ENCODE results near the gene ZNF20. TPM values are rescaled to one million over a fixed set of nuclear protein-coding genes. Genes with fewer than 3 reads are reported as not detected.

Gene ZNF20
- total and polyA plus RNA-seq, 9 of the 15 experiments (the other 6 are each of a cell fraction or from before 2014, with no cell fraction given): 1.4 to 3.7 (median 3.1) TPM

GRCh38 chr19:12145348-12145747, 5.2 kb upstream of the ZNF20 start:
- in situ Hi-C loops (cut with MboI): loop anchor here (10.0 kb wide), 1 partner anchor 351 kb away; the partner anchor contains the start of gene ZNF491
- no peak overlapping the region for H3K27ac ChIP-seq (ENCODE audit: extremely low read depth, low read depth, low read length)
- H3K4me3 ChIP-seq: no peak overlapping the region
- no peak overlapping the region for H3K4me2 ChIP-seq (ENCODE audit: insufficient read depth, low read length)
- FAIRE-seq (no peak), ATAC-seq (no peak), DNase-seq (ENCODE audit: extremely low read depth in 1 of 4, low spot score in 3 of 4) (no peak)
- H2AFZ ChIP-seq (ENCODE audit: low read depth, low read length): no peak overlapping the region
- no peaks in the 10 kb centered on the region for H4K20me1 ChIP-seq (replicated peaks; ENCODE audit: control insufficient read depth, insufficient read depth, low read length)
- no peaks in the 10 kb centered on the region for H3K36me3 ChIP-seq (ENCODE audit: control insufficient read depth, insufficient read depth, low read length)
- CTCF ChIA-PET (ENCODE audit: low intra/inter-chr PET ratio): no interaction called here
- H3K79me2 ChIP-seq (ENCODE audit: control insufficient read depth, insufficient read depth, low read length): no peaks in the 10 kb centered on the region
- no peaks in the 10 kb centered on the region; a peak in 1 of 5 replicates for H3K27me3 ChIP-seq (ENCODE audit: control insufficient read depth in 2 of 2, insufficient read depth in 2 of 2, low read length in 2 of 2)
- peaks cover 3 to 5% of the 10 kb centered on the region in 2 experiments; a peak in 3 of 5 replicates for H3K4me1 ChIP-seq (replicated peaks in 1 of 2; ENCODE audit: control insufficient read depth in 2 of 2, insufficient read depth in 2 of 2, low read length in 2 of 2)
- H3K9ac ChIP-seq (ENCODE audit: insufficient read depth in 1 of 2, low read depth in 2 of 2, low read length in 2 of 2): no peak overlapping the region
- TF ChIP-seq IRF9 (tag; IDR thresholded peaks at IDR 0.05): no peak
- no peak for TF ChIP-seq TRIM25 (IDR thresholded peaks at IDR 0.05; ENCODE audit: borderline replicate concordance)
- TF ChIP-seq, protein P1, sequence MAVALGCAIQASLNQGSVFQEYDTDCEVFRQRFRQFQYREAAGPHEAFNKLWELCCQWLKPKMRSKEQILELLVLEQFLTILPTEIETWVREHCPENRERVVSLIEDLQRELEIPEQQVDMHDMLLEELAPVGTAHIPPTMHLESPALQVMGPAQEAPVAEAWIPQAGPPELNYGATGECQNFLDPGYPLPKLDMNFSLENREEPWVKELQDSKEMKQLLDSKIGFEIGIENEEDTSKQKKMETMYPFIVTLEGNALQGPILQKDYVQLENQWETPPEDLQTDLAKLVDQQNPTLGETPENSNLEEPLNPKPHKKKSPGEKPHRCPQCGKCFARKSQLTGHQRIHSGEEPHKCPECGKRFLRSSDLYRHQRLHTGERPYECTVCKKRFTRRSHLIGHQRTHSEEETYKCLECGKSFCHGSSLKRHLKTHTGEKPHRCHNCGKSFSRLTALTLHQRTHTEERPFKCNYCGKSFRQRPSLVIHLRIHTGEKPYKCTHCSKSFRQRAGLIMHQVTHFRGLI (CRISPR knock-in tag; IDR thresholded peaks at IDR 0.05): no peak
- peak; percentile 86 for TF ChIP-seq ZNF75A (CRISPR knock-in tag; IDR thresholded peaks at IDR 0.05)
- TF ChIP-seq ZNF274 (IDR thresholded peaks at IDR 0.05; ENCODE audit: borderline replicate concordance, low read depth, low read length): peak; percentile 67; the same call in 1 of the 2 replicates
- no peak for TF ChIP-seq IRF1 (CRISPR knock-in tag; IDR thresholded peaks at IDR 0.05; ENCODE audit: borderline replicate concordance)
- no peak for TF ChIP-seq FUS (optimal IDR thresholded peaks at IDR 0.05; ENCODE audit: low read depth, low read length)
- 5% methylated on average over 8 of the region's 8 CpGs for WGBS (ENCODE audit: insufficient coverage, low coverage, missing lambda C conversion rate)
- peaks cover 5% of the 10 kb centered on the region; the same call in 1 of the 2 replicates for H3K9me3 ChIP-seq (replicated peaks; ENCODE audit: control insufficient read depth, insufficient read depth, low read depth, low read length)
- POLR2A ChIA-PET: no interaction called here
- intact Hi-C loops (cut with micrococcal nuclease): no loop called here
- no peaks in the 10 kb centered on the region for H3K9me1 ChIP-seq (ENCODE audit: control insufficient read depth, insufficient read depth, low read length)
- no TSS peak for BruUV-seq (replicated peaks)
